ENCODE results near the gene PIK3CB. TPM values are rescaled to one million over a fixed set of nuclear protein-coding genes. Genes with fewer than 3 reads are reported as not detected.
A peak's percentile ranks its signal among the peaks of the same experiment; 100 is the strongest.

The PIK3CB gene
- total RNA-seq, 2 donors from 2014 or later: 18.8 to 26.3 TPM

GRCh38 chr3:138782755-138783154, 52.0 kb downstream of the PIK3CB start:
- ATAC-seq (replicated peaks in 1 of 2) (no peak), DNase-seq (no peak)
- Mint-ChIP-seq H3K4me1 (ENCODE audit: low read depth) (peaks cover 26% of the 10 kb centered on the region), H3K36me3 (ENCODE audit: insufficient read depth in 2 of 2) (peaks cover 1 to 3% of the 10 kb centered on the region in 2 donors), H3K27ac (no peak overlapping the region), H3K9me3 (no peaks in the 10 kb centered on the region), H3K27me3 (ENCODE audit: low read depth) (no peaks in the 10 kb centered on the region), H3K4me3 (no peak overlapping the region)

- DNase-seq (peak; percentile 34 to 55), ATAC-seq (replicated peaks in 1 of 2) (peak; percentile 96)
- Mint-ChIP-seq H3K4me3 (peak overlapping the region; percentile 40 to 60), H3K27me3 (ENCODE audit: low read depth) (no peaks in the 10 kb centered on the region), H3K36me3 (ENCODE audit: insufficient read depth in 2 of 2) (peaks cover 1 to 3% of the 10 kb centered on the region in 2 donors), H3K4me1 (ENCODE audit: low read depth) (peaks cover 26% of the 10 kb centered on the region), H3K9me3 (no peaks in the 10 kb centered on the region), H3K27ac (peak overlapping the region; percentile 65)
Observed at GRCh38 chr3:138781012-138781470, 53.7 kb downstream of the PIK3CB start.

GRCh38 chr3:138778643-138779042, 56.1 kb downstream of the PIK3CB start:
- Mint-ChIP-seq H3K36me3 (ENCODE audit: insufficient read depth in 2 of 2) (peaks cover 1 to 3% of the 10 kb centered on the region in 2 donors), H3K27ac (no peak overlapping the region), H3K4me1 (ENCODE audit: low read depth) (peaks cover 43% of the 10 kb centered on the region), H3K9me3 (no peaks in the 10 kb centered on the region), H3K4me3 (no peak overlapping the region), H3K27me3 (ENCODE audit: low read depth) (no peaks in the 10 kb centered on the region)
- ATAC-seq (replicated peaks in 1 of 2): no peak
- DNase-seq: no peak

GRCh38 chr3:138776961-138777360, 57.8 kb downstream of the PIK3CB start:
- no peak for ATAC-seq (replicated peaks in 1 of 2)
- Mint-ChIP-seq H3K4me3 (no peak overlapping the region), H3K36me3 (ENCODE audit: insufficient read depth in 2 of 2) (peaks cover 0 to 2% of the 10 kb centered on the region in 2 donors), H3K4me1 (ENCODE audit: low read depth) (peaks cover 39% of the 10 kb centered on the region), H3K27ac (no peak overlapping the region), H3K9me3 (no peaks in the 10 kb centered on the region), H3K27me3 (ENCODE audit: low read depth) (no peaks in the 10 kb centered on the region)
- DNase-seq: no peak

- DNase-seq (no peak), ATAC-seq (replicated peaks in 1 of 2) (no peak)
- peaks cover 0 to 2% of the 10 kb centered on the region in 2 donors for H3K36me3 Mint-ChIP-seq (ENCODE audit: insufficient read depth in 2 of 2)
- H3K27me3 Mint-ChIP-seq (ENCODE audit: low read depth): no peaks in the 10 kb centered on the region
- H3K4me1 Mint-ChIP-seq (ENCODE audit: low read depth): peaks cover 27% of the 10 kb centered on the region
- no peaks in the 10 kb centered on the region for H3K9me3 Mint-ChIP-seq
- H3K4me3 Mint-ChIP-seq: no peak overlapping the region
- no peak overlapping the region for H3K27ac Mint-ChIP-seq
Observed at GRCh38 chr3:138775254-138775595, 59.5 kb downstream of the PIK3CB start.

- peak; percentile 100 for ATAC-seq (replicated peaks in 1 of 2)
- Mint-ChIP-seq H3K4me3 (peak overlapping the region in 1 of 2 donors; percentile 53), H3K27me3 (ENCODE audit: low read depth) (no peaks in the 10 kb centered on the region), H3K27ac (peak overlapping the region; percentile 13), H3K36me3 (ENCODE audit: insufficient read depth in 2 of 2) (peaks cover 0 to 2% of the 10 kb centered on the region in 2 donors), H3K4me1 (ENCODE audit: low read depth) (peaks cover 32% of the 10 kb centered on the region), H3K9me3 (no peaks in the 10 kb centered on the region)
- DNase-seq: peak; percentile 55 to 65
Observed at GRCh38 chr3:138774529-138775253, 60.0 kb downstream of the PIK3CB start.

- no peak for DNase-seq
- peaks cover 31% of the 10 kb centered on the region for H3K4me1 Mint-ChIP-seq (ENCODE audit: low read depth)
- no peaks in the 10 kb centered on the region for H3K27me3 Mint-ChIP-seq (ENCODE audit: low read depth)
- H3K36me3 Mint-ChIP-seq (ENCODE audit: insufficient read depth in 2 of 2): peaks cover 5 to 10% of the 10 kb centered on the region in 2 donors
- no peak overlapping the region for H3K27ac Mint-ChIP-seq
- H3K9me3 Mint-ChIP-seq: peaks cover 0 to 5% of the 10 kb centered on the region in 2 donors
- no peak for ATAC-seq (replicated peaks in 1 of 2)
- no peak overlapping the region for H3K4me3 Mint-ChIP-seq
Observed at GRCh38 chr3:138771585-138771984, 63.1 kb downstream of the PIK3CB start.

GRCh38 chr3:138769616-138770015, 65.1 kb downstream of the PIK3CB start:
- no peak overlapping the region for H3K4me3 Mint-ChIP-seq
- peak overlapping the region; percentile 40 for H3K27ac Mint-ChIP-seq
- H3K36me3 Mint-ChIP-seq (ENCODE audit: insufficient read depth in 2 of 2): peaks cover 5 to 10% of the 10 kb centered on the region in 2 donors
- H3K9me3 Mint-ChIP-seq: peaks cover 0 to 5% of the 10 kb centered on the region in 2 donors
- no peaks in the 10 kb centered on the region for H3K27me3 Mint-ChIP-seq (ENCODE audit: low read depth)
- ATAC-seq (replicated peaks in 1 of 2) (no peak), DNase-seq (no peak)
- H3K4me1 Mint-ChIP-seq (ENCODE audit: low read depth): peaks cover 27% of the 10 kb centered on the region

- H3K27me3 Mint-ChIP-seq (ENCODE audit: low read depth): no peaks in the 10 kb centered on the region
- no peak overlapping the region for H3K27ac Mint-ChIP-seq
- no peak for ATAC-seq (replicated peaks in 1 of 2)
- H3K4me3 Mint-ChIP-seq: no peak overlapping the region
- H3K36me3 Mint-ChIP-seq (ENCODE audit: insufficient read depth in 2 of 2): peaks cover 5 to 10% of the 10 kb centered on the region in 2 donors
- H3K4me1 Mint-ChIP-seq (ENCODE audit: low read depth): peaks cover 27% of the 10 kb centered on the region
- H3K9me3 Mint-ChIP-seq: peaks cover 0 to 5% of the 10 kb centered on the region in 2 donors
- no peak for DNase-seq
Observed at GRCh38 chr3:138768946-138769345, 65.8 kb downstream of the PIK3CB start.

GRCh38 chr3:138768125-138768524, 66.6 kb downstream of the PIK3CB start:
- DNase-seq: peak in 1 of 2 donors; percentile 8
- Mint-ChIP-seq H3K27ac (no peak overlapping the region), H3K27me3 (ENCODE audit: low read depth) (no peaks in the 10 kb centered on the region), H3K9me3 (peaks cover 0 to 5% of the 10 kb centered on the region in 2 donors), H3K36me3 (ENCODE audit: insufficient read depth in 2 of 2) (peaks cover 5 to 10% of the 10 kb centered on the region in 2 donors), H3K4me1 (ENCODE audit: low read depth) (peaks cover 29% of the 10 kb centered on the region), H3K4me3 (no peak overlapping the region)
- no peak for ATAC-seq (replicated peaks in 1 of 2)

- peaks cover 5 to 10% of the 10 kb centered on the region in 2 donors for H3K36me3 Mint-ChIP-seq (ENCODE audit: insufficient read depth in 2 of 2)
- H3K4me3 Mint-ChIP-seq: no peak overlapping the region
- H3K27me3 Mint-ChIP-seq (ENCODE audit: low read depth): no peaks in the 10 kb centered on the region
- ATAC-seq (replicated peaks in 1 of 2) (no peak), DNase-seq (no peak)
- no peak overlapping the region for H3K27ac Mint-ChIP-seq
- peaks cover 0 to 5% of the 10 kb centered on the region in 2 donors for H3K9me3 Mint-ChIP-seq
- peaks cover 29% of the 10 kb centered on the region for H3K4me1 Mint-ChIP-seq (ENCODE audit: low read depth)
Observed at GRCh38 chr3:138767498-138768104, 67.1 kb downstream of the PIK3CB start.

- no peaks in the 10 kb centered on the region for H3K9me3 Mint-ChIP-seq
- no peaks in the 10 kb centered on the region for H3K27me3 Mint-ChIP-seq (ENCODE audit: low read depth)
- H3K4me1 Mint-ChIP-seq (ENCODE audit: low read depth): peaks cover 51% of the 10 kb centered on the region
- H3K27ac Mint-ChIP-seq: peak overlapping the region; percentile 100
- ATAC-seq (replicated peaks in 1 of 2) (peak; percentile 75 to 88), DNase-seq (no peak)
- H3K36me3 Mint-ChIP-seq (ENCODE audit: insufficient read depth in 2 of 2): peaks cover 4 to 6% of the 10 kb centered on the region in 2 donors
- H3K4me3 Mint-ChIP-seq: peak overlapping the region; percentile 37 to 86
Observed at GRCh38 chr3:138761002-138761401, 73.7 kb downstream of the PIK3CB start.

- no peak overlapping the region for H3K27ac Mint-ChIP-seq
- DNase-seq (no peak), ATAC-seq (replicated peaks in 1 of 2) (no peak)
- peaks cover 0 to 6% of the 10 kb centered on the region in 2 donors for H3K36me3 Mint-ChIP-seq (ENCODE audit: insufficient read depth in 2 of 2)
- H3K4me1 Mint-ChIP-seq (ENCODE audit: low read depth): no peaks in the 10 kb centered on the region
- H3K27me3 Mint-ChIP-seq (ENCODE audit: low read depth): no peaks in the 10 kb centered on the region
- H3K9me3 Mint-ChIP-seq: no peaks in the 10 kb centered on the region
- no peak overlapping the region for H3K4me3 Mint-ChIP-seq
Observed at GRCh38 chr3:138748190-138748589, 86.5 kb downstream of the PIK3CB start.

All from activated T-cell treated with anti-CD3 and anti-CD28 coated beads, Interleukin-2, amount 50 U/mL, for 72 hours (primary cell).